GM18517 (cell line): ENCODE results near the gene ATP13A5.

ENCODE experiments used
- ATAC-seq: cut with Tn5 transposase; IDR thresholded peaks from one replicate; pipeline ENCODE4 v1.9.1; 2021; ENCODE audit warnings: mild to moderate bottlenecking, moderate library complexity; ENCODE audit not compliant: unreplicated experiment

The ATP13A5 gene

GRCh38 chr3:193270451-193270850 is 108.1 kb downstream of the ATP13A5 start:
- ATAC-seq: no peak

DNA sequence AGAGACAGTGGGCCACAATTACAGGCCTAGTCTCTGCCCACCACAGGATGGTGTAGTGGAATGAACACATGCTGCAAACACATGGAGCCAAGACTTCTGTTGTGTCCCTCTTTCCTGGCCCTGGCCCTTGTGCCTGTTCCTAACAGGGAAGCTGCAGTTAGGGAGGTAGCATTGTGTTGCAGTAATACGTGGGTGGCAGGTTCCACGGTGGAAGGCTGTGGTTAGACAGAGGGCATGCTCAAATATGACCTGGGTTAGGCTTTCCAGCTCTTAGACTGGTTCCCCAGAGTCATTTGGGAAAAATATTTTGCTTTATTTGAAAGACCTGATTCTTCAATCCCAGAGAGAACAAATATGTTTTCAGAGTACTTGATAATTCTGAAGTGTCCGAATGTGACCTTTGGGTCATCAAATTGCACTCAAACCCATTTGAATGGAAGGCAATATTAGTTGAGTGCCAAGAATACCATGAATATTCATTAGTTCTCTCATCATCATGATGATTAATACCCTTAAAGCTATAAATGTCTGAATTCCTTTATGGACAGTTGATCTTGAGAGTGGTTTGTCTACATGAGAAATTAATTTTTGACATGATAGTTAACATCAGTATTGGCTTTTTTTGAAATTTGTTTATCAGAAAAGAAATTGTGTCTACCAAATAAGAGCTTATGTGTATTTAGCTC is 109.1 kb downstream of the ATP13A5 start:
- no peak for ATAC-seq

- ATAC-seq: no peak
These were observed 115.8 kb downstream of the ATP13A5 start for GRCh38 chr3:193262707-193263106.

DNA sequence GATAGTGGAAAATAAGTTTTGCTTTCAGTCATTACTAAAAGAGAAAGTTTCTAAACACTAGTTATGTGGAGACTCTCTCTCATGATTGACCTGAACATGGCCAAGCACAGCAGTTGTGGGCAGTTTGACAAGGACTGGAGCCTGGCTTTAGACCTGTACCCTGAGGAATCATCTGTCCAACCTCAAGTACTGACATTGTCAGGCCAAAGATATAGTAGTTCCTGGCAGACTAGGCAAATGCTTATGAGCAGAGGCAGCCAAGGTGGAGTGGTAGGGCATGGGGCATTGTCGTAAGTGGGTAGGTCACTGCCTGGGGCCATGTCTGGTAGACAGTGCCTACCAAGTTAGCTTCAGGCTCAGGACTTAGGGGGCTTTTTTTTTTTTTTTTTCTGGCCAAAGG is 116.6 kb downstream of the ATP13A5 start:
- ATAC-seq: no peak

- ATAC-seq: no peak
These were observed 124.4 kb downstream of the ATP13A5 start for GRCh38 chr3:193253986-193254660.

GRCh38 chr3:193250492-193250891 is 128.1 kb downstream of the ATP13A5 start:
- ATAC-seq: no peak

- ATAC-seq: no peak
These were observed 129.6 kb downstream of the ATP13A5 start for GRCh38 chr3:193248848-193249468.

- no peak for ATAC-seq
These were observed 135.0 kb downstream of the ATP13A5 start for GRCh38 chr3:193243571-193243970.

GRCh38 chr3:193241716-193242115 is 136.8 kb downstream of the ATP13A5 start:
- ATAC-seq: no peak

DNA sequence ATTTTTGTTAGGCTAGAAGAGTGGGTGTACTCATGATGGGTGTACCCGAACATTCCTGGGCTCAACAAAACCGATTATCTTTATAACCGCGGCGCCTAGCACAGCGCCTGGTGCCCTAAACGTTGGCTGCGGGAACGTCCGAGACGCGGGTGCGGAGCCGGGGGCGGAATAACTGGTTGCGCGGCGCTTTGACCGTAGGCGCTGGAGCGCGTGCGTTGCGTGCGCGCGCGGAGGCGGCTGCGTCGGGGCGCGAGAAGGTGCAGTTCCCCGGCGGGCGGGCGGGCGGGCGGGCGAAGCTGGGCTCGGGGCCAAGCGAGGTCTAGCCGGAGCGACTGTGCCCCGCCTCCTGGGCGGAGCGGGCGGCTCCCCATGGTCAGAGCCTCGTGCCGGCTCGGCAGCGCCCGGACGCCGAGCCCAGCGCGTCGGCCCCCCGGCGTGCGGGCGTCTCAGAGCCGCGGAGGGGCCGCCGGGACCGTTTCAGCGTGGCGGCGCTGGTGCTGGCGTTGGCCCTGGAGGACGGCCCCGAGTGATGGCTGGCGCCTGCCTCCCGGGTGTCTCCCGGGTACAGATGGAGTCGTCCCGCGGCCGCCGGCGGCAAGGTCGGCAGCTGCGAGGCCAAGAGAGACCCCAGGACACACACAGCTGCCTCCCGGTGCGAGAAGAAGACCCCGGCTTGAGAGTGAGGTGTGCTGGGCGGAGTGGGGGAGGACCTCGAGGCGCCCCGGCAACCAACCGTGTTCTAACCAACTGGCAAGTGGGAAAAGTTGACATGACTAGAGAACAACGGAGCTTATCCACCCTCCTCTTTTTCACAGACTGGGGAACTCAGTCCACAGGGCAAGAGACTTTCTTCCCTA is 137.5 kb downstream of the ATP13A5 start, which contains the start of gene PLAAT1:
Gene PLAAT1, plus strand, starts transcription at position 373 of the 857 bp plus-strand sequence. CDS start 14,429 bp downstream, outside the sequence.
- ATAC-seq: no peak

- no peak for ATAC-seq
These were observed 138.1 kb downstream of the ATP13A5 start for GRCh38 chr3:193240436-193240849.

DNA sequence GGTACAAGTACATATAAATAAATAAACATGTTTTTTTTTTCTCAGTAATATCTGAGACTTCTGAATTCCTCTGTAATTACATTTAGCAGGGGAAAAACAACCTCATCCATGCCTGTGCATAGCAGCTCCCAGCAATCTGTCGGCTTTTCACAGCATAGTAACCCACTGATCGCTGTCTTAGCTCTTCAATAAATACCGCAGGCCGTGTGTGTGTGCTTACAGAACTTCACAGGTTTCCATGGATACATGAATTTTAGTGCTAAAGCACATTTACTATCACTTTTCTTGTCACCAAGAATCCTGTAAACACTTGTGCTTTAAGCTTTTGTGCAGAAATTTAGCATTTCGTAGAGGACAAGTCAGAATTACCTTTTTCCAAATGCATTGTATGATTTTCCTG is 141.5 kb downstream of the ATP13A5 start:
- ATAC-seq: no peak

GRCh38 chr3:193236599-193236998 is 142.0 kb downstream of the ATP13A5 start:
- no peak for ATAC-seq

DNA sequence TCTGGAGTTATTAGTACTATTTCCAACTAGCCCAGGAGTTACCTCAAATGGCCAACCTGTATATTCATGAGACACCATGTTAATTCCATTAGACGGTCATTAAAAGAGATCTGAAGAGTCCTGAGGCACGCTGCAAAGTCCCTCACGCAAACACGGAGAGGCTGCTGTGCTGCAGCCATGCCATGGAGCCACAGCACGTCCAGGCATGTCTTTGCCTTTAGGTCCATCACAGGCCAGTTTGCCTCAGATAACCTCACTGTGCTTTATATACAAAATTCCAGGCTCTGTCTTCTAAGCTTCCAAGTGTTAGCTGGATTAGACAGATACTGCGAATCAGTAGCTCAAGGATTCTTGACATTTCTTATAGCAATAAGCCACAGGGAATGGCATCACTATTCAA is 147.4 kb downstream of the ATP13A5 start:
- no peak for ATAC-seq

GRCh38 chr3:193230610-193231009 is 147.9 kb downstream of the ATP13A5 start:
- ATAC-seq: no peak

- ATAC-seq: no peak
These were observed 148.6 kb downstream of the ATP13A5 start for GRCh38 chr3:193229851-193230420.

GRCh38 chr3:193228206-193228605 is 150.3 kb downstream of the ATP13A5 start:
- ATAC-seq: no peak

DNA sequence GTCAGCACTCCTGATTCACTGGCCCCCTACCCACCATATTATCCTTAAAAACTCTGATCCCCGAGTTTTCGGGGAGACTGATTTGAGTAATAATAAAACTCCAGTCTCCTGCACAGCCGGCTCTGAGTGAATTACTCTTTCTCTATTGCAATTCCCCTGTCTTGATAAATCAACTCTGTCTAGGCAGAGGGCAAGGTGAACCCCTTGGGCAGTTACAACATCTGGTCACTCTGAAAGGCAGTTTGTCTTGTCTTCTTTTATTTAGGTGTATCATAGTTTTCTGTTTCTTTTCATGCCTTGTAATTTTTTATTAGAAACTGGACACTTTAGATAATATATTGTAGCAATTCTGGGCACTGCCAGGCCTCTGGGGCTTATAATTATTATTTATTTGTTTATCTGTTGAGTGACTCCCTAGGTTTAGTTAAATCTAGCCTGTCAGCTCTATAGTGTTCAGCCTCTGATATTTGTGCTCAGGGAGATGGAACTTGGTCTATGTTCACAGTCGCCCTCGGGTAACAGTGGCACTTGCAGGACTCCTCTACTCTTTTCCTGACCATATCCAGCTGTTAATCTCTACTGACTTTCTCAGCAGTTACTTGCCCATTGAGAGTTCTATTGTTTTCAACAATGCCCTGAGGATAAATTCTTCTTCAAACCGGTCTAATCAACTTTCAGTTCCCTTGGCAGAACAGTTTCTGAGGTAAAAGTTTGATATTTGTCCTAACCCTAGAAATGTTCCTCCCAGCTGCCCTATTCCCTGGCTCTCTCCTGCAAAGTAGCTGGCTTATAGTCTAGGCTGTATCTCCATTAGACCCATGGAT is 153.0 kb downstream of the ATP13A5 start:
- ATAC-seq: no peak
